DOHH2 (cell line): Measurements from ENCODE around the gene NT5DC1.

Experiments
- H3F3A ChIP-seq: fragments of 200-600 bp; sonication (generic), shearing (Covaris generic); 2 replicates; pipeline ENCODE4 v1.6.0; 2016; ENCODE audit warnings: antibody characterized with exemption, mild to moderate bottlenecking; ENCODE audit not compliant: control insufficient read depth, insufficient read depth
- H3K27ac ChIP-seq: fragments of 200-600 bp; sonication (generic); 2 replicates; pipeline ENCODE4 v1.5.1; 2014; ENCODE audit warnings: low read depth, mild to moderate bottlenecking, low read length, moderate library complexity
- H3K27me3 ChIP-seq: fragments of 200-600 bp; sonication (generic); 2 replicates; pipeline ENCODE4 v1.6.1; 2014; ENCODE audit warnings: mild to moderate bottlenecking, low read length, mixed read lengths; ENCODE audit not compliant: control insufficient read depth
- H3K36me3 ChIP-seq: fragments of 200-600 bp; sonication (generic); 2 replicates; pipeline ENCODE4 v1.6.1; 2014; ENCODE audit warnings: mild to moderate bottlenecking, low read length, moderate library complexity, mixed read lengths; ENCODE audit not compliant: control insufficient read depth
- H3K4me1 ChIP-seq: fragments of 200-600 bp; sonication (generic); 2 replicates; pipeline ENCODE4 v1.6.1; 2014; ENCODE audit warnings: mild to moderate bottlenecking, low read length, mixed read lengths; ENCODE audit not compliant: control insufficient read depth
- H3K4me2 ChIP-seq: fragments of 200-600 bp; sonication (generic); 2 replicates; pipeline ENCODE4 v1.6.0; 2014; ENCODE audit warnings: mild to moderate bottlenecking, low read length, moderate library complexity
- H3K4me3 ChIP-seq: fragments of 200-600 bp; sonication (generic); 2 replicates; pipeline ENCODE4 v1.5.1; 2014; ENCODE audit warnings: mild to moderate bottlenecking, low read length, mixed read lengths
- H3K79me2 ChIP-seq: fragments of 200-600 bp; sonication (generic); 2 replicates; pipeline ENCODE4 v1.6.1; 2014; ENCODE audit warnings: mild to moderate bottlenecking, low read length, mixed read lengths; ENCODE audit not compliant: control insufficient read depth
- H3K9me2 ChIP-seq: fragments of 200-600 bp; sonication (generic); replicated peaks from 2 replicates; pipeline ENCODE4 v1.6.1; 2014; ENCODE audit warnings: mild to moderate bottlenecking, low read length, mixed read lengths; ENCODE audit not compliant: control insufficient read depth
- H3K9me3 ChIP-seq: fragments of 200-600 bp; sonication (generic); 2 replicates; pipeline ENCODE4 v1.6.1; 2014; ENCODE audit warnings: antibody characterized with exemption, low read length, mixed read lengths; ENCODE audit not compliant: control insufficient read depth, insufficient read depth
- H4K20me1 ChIP-seq: fragments of 200-600 bp; sonication (generic); 2 replicates; pipeline ENCODE4 v1.6.0; 2014; ENCODE audit warnings: low read depth, mild to moderate bottlenecking, antibody characterized with exemption, low read length, moderate library complexity; ENCODE audit not compliant: control insufficient read depth, insufficient read depth
- CTCF ChIP-seq: fragments of 200-600 bp; sonication (generic); IDR thresholded peaks from one replicate; pipeline ENCODE4 v1.5.1; 2014; ENCODE audit warnings: antibody characterized with exemption, mild to moderate bottlenecking, low read depth, low read length; ENCODE audit not compliant: poor library complexity, severe bottlenecking
- EZH2phosphoT487 ChIP-seq: fragments of 200-600 bp; sonication (generic); IDR thresholded peaks from 2 replicates; pipeline ENCODE4 v1.6.1; 2017; ENCODE audit warnings: borderline replicate concordance, mild to moderate bottlenecking, antibody characterized with exemption, low read length, moderate library complexity, mixed read lengths

NT5DC1 gene

GRCh38 chr6:116159782-116160524, 59.3 kb downstream of the NT5DC1 start:
- Histone ChIP-seq H3K9me2 (no peaks in the 10 kb centered on the region), H3K36me3 (no peaks in the 10 kb centered on the region), H3K9me3 (no peaks in the 10 kb centered on the region), H3F3A (no peaks in the 10 kb centered on the region), H3K4me2 (no peak overlapping the region), H3K79me2 (no peaks in the 10 kb centered on the region), H4K20me1 (no peaks in the 10 kb centered on the region), H3K4me1 (no peaks in the 10 kb centered on the region), H3K4me3 (no peak overlapping the region), H3K27ac (no peak overlapping the region), H3K27me3 (no peaks in the 10 kb centered on the region)
- TF ChIP-seq CTCF: no peak
- no peak for TF ChIP-seq EZH2phosphoT487

GRCh38 chr6:116165596-116165995, 64.9 kb downstream of the NT5DC1 start:
- no peak for TF ChIP-seq CTCF
- no peak for TF ChIP-seq EZH2phosphoT487
- Histone ChIP-seq H3K4me2 (no peak overlapping the region), H3F3A (no peaks in the 10 kb centered on the region), H3K27ac (no peak overlapping the region), H3K36me3 (no peaks in the 10 kb centered on the region), H3K79me2 (no peaks in the 10 kb centered on the region), H4K20me1 (no peaks in the 10 kb centered on the region), H3K9me2 (no peaks in the 10 kb centered on the region), H3K27me3 (no peaks in the 10 kb centered on the region), H3K4me1 (peaks cover 4% of the 10 kb centered on the region; the same call in 1 of the 2 replicates), H3K4me3 (no peak overlapping the region), H3K9me3 (no peaks in the 10 kb centered on the region)

GRCh38 chr6:116166369-116166768, 65.7 kb downstream of the NT5DC1 start:
- Histone ChIP-seq H4K20me1 (no peaks in the 10 kb centered on the region), H3K9me2 (no peaks in the 10 kb centered on the region), H3K79me2 (no peaks in the 10 kb centered on the region), H3K27me3 (no peaks in the 10 kb centered on the region), H3K4me2 (no peak overlapping the region), H3F3A (no peaks in the 10 kb centered on the region), H3K4me1 (peaks cover 4% of the 10 kb centered on the region; the same call in 1 of the 2 replicates), H3K9me3 (no peaks in the 10 kb centered on the region), H3K36me3 (no peaks in the 10 kb centered on the region), H3K4me3 (no peak overlapping the region), H3K27ac (no peak overlapping the region)
- TF ChIP-seq CTCF: no peak
- TF ChIP-seq EZH2phosphoT487: no peak
